Natural killer cell (primary cell): ENCODE data around the gene TBCEL. TPM values are rescaled to one million over a fixed set of nuclear protein-coding genes. Genes with fewer than 3 reads are reported as not detected.

ENCODE experiments used
- ATAC-seq, 3 donors: fragments of 150-1000 bp in 2 of 3; fragments of 200-7000 bp in 1 of 3; cut with Tn5 transposase; 1 replicate in 1 of 3; 2 replicates in 2 of 3; pipeline ENCODE4 v1.10.0; 2021; ENCODE audit warnings: mild to moderate bottlenecking in 2 of 3, moderate library complexity in 2 of 3
- DNase-seq, 2 donors: peaks; one replicate each; pipeline versions ENCODE4 v3.0.0 to v3.0.0-alpha.2; 2013 to 2021; ENCODE audit warnings: mixed read lengths in 1 of 2
- H3K27ac ChIP-seq: one replicate; pipeline ENCODE4 v1.5.1; 2013; ENCODE audit warnings: mild to moderate bottlenecking, low read length
- H3K27me3 ChIP-seq: one replicate; pipeline ENCODE4 v1.6.1; 2013; ENCODE audit warnings: low read length; ENCODE audit not compliant: control insufficient read depth, insufficient read depth
- H3K36me3 ChIP-seq: one replicate; pipeline ENCODE4 v1.6.1; 2013; ENCODE audit warnings: low read length; ENCODE audit not compliant: control insufficient read depth, insufficient read depth
- H3K4me1 ChIP-seq: one replicate; pipeline ENCODE4 v1.6.1; 2013; ENCODE audit warnings: low read length; ENCODE audit not compliant: control insufficient read depth, insufficient read depth
- H3K4me3 ChIP-seq: one replicate; pipeline ENCODE4 v1.5.1; 2013; ENCODE audit warnings: low read length
- H3K9me3 ChIP-seq: one replicate; pipeline ENCODE4 v1.6.1; 2013; ENCODE audit warnings: low read length; ENCODE audit not compliant: control insufficient read depth, insufficient read depth
- H3K27ac Mint-ChIP-seq, 2 donors: one replicate each; pipeline ENCODE4 v1.8.0; 2022; ENCODE audit warnings: mild to moderate bottlenecking in 2 of 2, mixed read lengths in 2 of 2, moderate library complexity in 1 of 2
- H3K27me3 Mint-ChIP-seq, 2 donors: one replicate each; pipeline ENCODE4 v1.8.0; 2022; ENCODE audit warnings: low read depth in 2 of 2, mixed read lengths in 2 of 2
- H3K36me3 Mint-ChIP-seq: one replicate; pipeline ENCODE4 v1.8.0; 2022; ENCODE audit warnings: mixed read lengths
- H3K4me1 Mint-ChIP-seq, 2 donors: one replicate each; pipeline ENCODE4 v1.8.0; 2022; ENCODE audit warnings: mixed read lengths in 2 of 2
- H3K4me3 Mint-ChIP-seq: one replicate; pipeline ENCODE4 v1.8.0; 2022; ENCODE audit warnings: mild to moderate bottlenecking, moderate library complexity, mixed read lengths
- H3K9me3 Mint-ChIP-seq, 2 donors: one replicate each; pipeline ENCODE4 v1.8.0; 2022; ENCODE audit warnings: mixed read lengths in 2 of 2
- CTCF ChIP-seq: fragments of 200-600 bp; IDR thresholded peaks from one replicate; pipeline ENCODE4 v1.8.0; 2022; ENCODE audit warnings: antibody characterized with exemption
- WGBS: methylation state at CpG from one replicate; pipeline ENCODE4 v1.1.7; 2013; ENCODE audit warnings: missing lambda C conversion rate; ENCODE audit not compliant: insufficient coverage; 5-methylcytosine and 5-hydroxymethylcytosine counted together
- intact Hi-C: fragments of 100-400 bp; cut with micrococcal nuclease; formaldehyde crosslinking; loops from one replicate; pipeline ENCODE4 v1.14.2; 2022
- total RNA-seq, 4 donors: library from RNA; stranded (reverse); fragments of 120-200 nt in 1 of 4; gene quantifications; one replicate each; pipeline versions ENCODE4 v1.2.3 to v1.2.4, GENCODE V29; 2013 to 2022

TBCEL gene
- 10 to 100 TPM; 34.0 to 40.2 (median 37.9) TPM for total RNA-seq
- total RNA-seq (2013) = 51.6 TPM

- WGBS = 2% methylated on average over 54 of the region's 54 CpGs
- Histone ChIP-seq H3K27ac (peak within 1 kb of the TSS; percentile 62), H3K27me3 (no peaks in the 10 kb centered on the region), H3K36me3 (no peaks in the 10 kb centered on the region), H3K9me3 (no peaks in the 10 kb centered on the region), H3K4me1 (peaks cover 16% of the 10 kb centered on the region), H3K4me3 (peak within 1 kb of the TSS; percentile 81)
- ATAC-seq (peak; percentile 80 to 85 (median 84)), DNase-seq (peak; percentile 78 to 88)
- Mint-ChIP-seq H3K9me3 (no peaks in the 10 kb centered on the region), H3K4me1 (peaks cover 34 to 39% of the 10 kb centered on the region in 2 donors), H3K27me3 (peaks cover 8 to 13% of the 10 kb centered on the region in 2 donors), H3K4me3 (peak within 1 kb of the TSS; percentile 83), H3K36me3 (no peaks in the 10 kb centered on the region), H3K27ac (peak within 1 kb of the TSS; percentile 74 to 94)
- no peak for TF ChIP-seq CTCF
- intact Hi-C loops = no loop called here
These were observed at the start of gene TBCEL for GRCh38 chr11:121023848-121024751. TBCEL (plus strand) TSS chr11:121024102; CDS start chr11:121045691, 21,589 bp downstream.

GRCh38 chr11:120974466-120974865 lies 49.4 kb upstream of the TBCEL start:
- no peaks in the 10 kb centered on the region for H3K9me3 Mint-ChIP-seq
- no peak overlapping the region for H3K4me3 Mint-ChIP-seq
- no peaks in the 10 kb centered on the region for H3K4me1 Mint-ChIP-seq
- Histone ChIP-seq H3K4me1 (no peaks in the 10 kb centered on the region), H3K36me3 (no peaks in the 10 kb centered on the region), H3K27ac (no peak overlapping the region), H3K27me3 (no peaks in the 10 kb centered on the region), H3K4me3 (no peak overlapping the region), H3K9me3 (no peaks in the 10 kb centered on the region)
- no peak overlapping the region for H3K27ac Mint-ChIP-seq
- no peak for ATAC-seq
- intact Hi-C loops = no loop called here
- no peak for DNase-seq
- peaks cover 0 to 55% of the 10 kb centered on the region in 2 donors for H3K27me3 Mint-ChIP-seq
- H3K36me3 Mint-ChIP-seq = no peaks in the 10 kb centered on the region
- TF ChIP-seq CTCF = no peak
- 77% methylated on average over 9 of the region's 9 CpGs for WGBS

DNA sequence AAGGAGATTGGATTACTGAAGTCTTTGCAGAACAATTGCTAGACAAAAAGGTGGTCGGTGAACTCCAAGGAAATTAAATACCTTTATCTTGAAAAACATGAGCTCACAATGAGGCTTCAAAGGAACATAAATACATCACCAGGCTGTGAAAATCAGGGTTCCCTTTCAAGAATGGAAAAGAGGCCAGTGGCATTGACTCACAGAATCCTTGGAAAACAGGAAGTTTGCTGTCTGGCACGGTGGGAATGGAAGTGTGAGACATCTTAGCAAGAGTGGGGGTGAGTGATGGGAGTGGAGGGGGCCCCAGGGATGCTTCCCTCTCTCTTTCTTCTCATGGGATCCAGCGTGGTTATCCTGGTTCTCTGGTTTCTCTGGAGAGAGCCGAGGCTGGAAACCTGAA lies 48.9 kb upstream of the TBCEL start:
- Histone ChIP-seq H3K36me3 (no peaks in the 10 kb centered on the region), H3K27ac (no peak overlapping the region), H3K4me1 (no peaks in the 10 kb centered on the region), H3K4me3 (no peak overlapping the region), H3K9me3 (no peaks in the 10 kb centered on the region), H3K27me3 (no peaks in the 10 kb centered on the region)
- Mint-ChIP-seq H3K4me1 (no peaks in the 10 kb centered on the region), H3K9me3 (no peaks in the 10 kb centered on the region), H3K27ac (no peak overlapping the region), H3K27me3 (peaks cover 0 to 57% of the 10 kb centered on the region in 2 donors), H3K36me3 (no peaks in the 10 kb centered on the region), H3K4me3 (no peak overlapping the region)
- TF ChIP-seq CTCF = no peak
- DNase-seq (no peak), ATAC-seq (no peak)
- 45% methylated on average over 4 of the region's 4 CpGs for WGBS
- intact Hi-C loops = no loop called here
